Esophagus muscularis mucosa (tissue), 4 donors: ENCODE data around the gene FREM1. TPM values are rescaled to one million over a fixed set of nuclear protein-coding genes. Genes with fewer than 3 reads are reported as not detected.

Experiments used
- DNase-seq: peaks from one replicate; pipeline ENCODE4 v3.0.0-alpha.2; 2017; ENCODE audit errors: extremely low spot score
- H3K27ac ChIP-seq, 4 donors: fragments of 200-600 bp; sonication (generic); replicated peaks in 1 of 4; 1 replicate in 3 of 4; 2 replicates in 1 of 4; pipeline ENCODE4 v1.5.1; 2016 to 2019; ENCODE audit warnings: mild to moderate bottlenecking in 1 of 4
- H3K27me3 ChIP-seq, 4 donors: fragments of 200-600 bp; sonication (generic); one replicate each; pipeline versions ENCODE4 v1.5.1 to v1.6.0; 2016 to 2019
- H3K36me3 ChIP-seq, 4 donors: fragments of 200-600 bp; sonication (generic); one replicate each; pipeline ENCODE4 v1.5.1; 2016 to 2019
- H3K4me1 ChIP-seq, 4 donors: fragments of 200-600 bp; sonication (generic); one replicate each; pipeline ENCODE4 v1.5.1; 2016 to 2019
- H3K4me3 ChIP-seq, 4 donors: fragments of 200-600 bp; sonication (generic); 1 replicate in 2 of 4; 2 replicates in 2 of 4; pipeline ENCODE4 v1.5.1; 2016 to 2019; ENCODE audit warnings: mild to moderate bottlenecking in 4 of 4, moderate library complexity in 1 of 4
- H3K9me3 ChIP-seq, 4 donors: fragments of 200-600 bp; sonication (generic); 1 replicate in 3 of 4; 2 replicates in 1 of 4; pipeline ENCODE4 v1.5.1; 2016 to 2019
- CTCF ChIP-seq, 3 experiments: fragments of 200-600 bp in 2 of 3; fragments of 450-650 bp in 1 of 3; sonication (generic) in 2 of 3; IDR thresholded peaks; one replicate each; pipeline ENCODE4 v1.5.1; 2017 to 2019; ENCODE audit warnings: antibody characterized with exemption in 3 of 3, mild to moderate bottlenecking in 2 of 3, moderate library complexity in 1 of 3
- EP300 ChIP-seq: sonication (generic); formaldehyde crosslinking; IDR thresholded peaks from one replicate; pipeline ENCODE4 v1.6.1; 2017; ENCODE audit warnings: antibody characterized with exemption
- POLR2A ChIP-seq: fragments of 450-650 bp; IDR thresholded peaks from one replicate; pipeline ENCODE4 v1.6.1; 2017; ENCODE audit warnings: antibody characterized with exemption, moderate library complexity, mild to moderate bottlenecking, low read depth
- POLR2AphosphoS5 ChIP-seq, 2 donors: sonication (generic); formaldehyde crosslinking; IDR thresholded peaks; one replicate each; pipeline ENCODE4 v1.6.1; 2017; ENCODE audit warnings: antibody characterized with exemption in 2 of 2
- WGBS: methylation state at CpG from one replicate; pipeline ENCODE4 v1.1.5; 2018; 5-methylcytosine and 5-hydroxymethylcytosine counted together
- intact Hi-C: fragments of 100-400 bp; cut with DNase I; formaldehyde crosslinking; loops from one replicate; pipeline ENCODE4 v1.15.1; 2023
- total RNA-seq, 4 donors: library from RNA; depleted of rRNA; stranded (reverse); fragments of >200 nt; gene quantifications; one replicate each; pipeline versions ENCODE4 v1.1.0 to v1.2.1, GENCODE V29; 2016

The FREM1 gene
- total RNA-seq, 4 donors from 2014 or later = 0.58 to 3.5 (median 1.9) TPM

GRCh38 chr9:14766299-14766698 is 143.9 kb downstream of the FREM1 start:
- H3K36me3 ChIP-seq = no peaks in the 10 kb centered on the region
- no peak overlapping the region for H3K27ac ChIP-seq
- DNase-seq = no peak
- no peaks in the 10 kb centered on the region for H3K9me3 ChIP-seq
- intact Hi-C loops = no loop called here
- TF ChIP-seq POLR2AphosphoS5 (IDR thresholded peaks at IDR 0.05) = no peak
- TF ChIP-seq EP300 = no peak
- TF ChIP-seq CTCF (IDR thresholded peaks at IDR 0.05) = no peak
- TF ChIP-seq POLR2A = no peak
- H3K27me3 ChIP-seq = no peaks in the 10 kb centered on the region
- H3K4me1 ChIP-seq = peaks cover 0 to 4% (median 0%) of the 10 kb centered on the region in 4 donors
- H3K4me3 ChIP-seq = no peak overlapping the region
- WGBS = 85% methylated on average over 5 of the region's 6 CpGs

DNA sequence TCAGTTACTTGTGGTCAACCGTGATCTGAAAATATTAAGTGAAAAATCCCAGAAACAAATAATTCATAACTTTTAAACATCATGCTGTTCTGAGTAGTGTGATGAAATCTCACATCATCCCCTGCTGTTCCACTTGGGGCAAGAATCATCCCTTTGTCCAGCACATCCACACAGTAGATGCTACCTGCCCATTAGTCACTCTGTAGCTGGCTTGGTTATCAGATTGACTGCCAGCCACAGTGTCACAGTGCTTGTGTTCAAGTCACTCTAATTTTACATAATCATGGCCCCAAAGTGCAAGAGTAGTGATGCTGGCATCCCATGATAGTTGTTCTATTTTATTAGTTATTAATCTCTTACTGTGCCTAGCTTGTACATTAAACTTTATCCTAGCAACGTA is 148.6 kb downstream of the FREM1 start:
- Histone ChIP-seq H3K27me3 (no peaks in the 10 kb centered on the region), H3K4me3 (no peak overlapping the region), H3K27ac (no peak overlapping the region), H3K9me3 (no peaks in the 10 kb centered on the region), H3K36me3 (no peaks in the 10 kb centered on the region), H3K4me1 (no peaks in the 10 kb centered on the region)
- no peak for TF ChIP-seq CTCF (IDR thresholded peaks at IDR 0.05)
- no peak for TF ChIP-seq POLR2AphosphoS5 (IDR thresholded peaks at IDR 0.05)
- no peak for TF ChIP-seq POLR2A
- no peak for TF ChIP-seq EP300
- intact Hi-C loops = no loop called here
- WGBS = 88% methylated on average over 2 of the region's 2 CpGs
- no peak for DNase-seq

GRCh38 chr9:14760060-14760459 is 150.2 kb downstream of the FREM1 start:
- no peaks in the 10 kb centered on the region for H3K9me3 ChIP-seq
- H3K4me1 ChIP-seq = no peaks in the 10 kb centered on the region
- no peaks in the 10 kb centered on the region for H3K36me3 ChIP-seq
- intact Hi-C loops = no loop called here
- H3K4me3 ChIP-seq = no peak overlapping the region
- no peaks in the 10 kb centered on the region for H3K27me3 ChIP-seq
- TF ChIP-seq POLR2A (no peak), CTCF (IDR thresholded peaks at IDR 0.05) (no peak), EP300 (no peak), POLR2AphosphoS5 (IDR thresholded peaks at IDR 0.05) (no peak)
- 0% methylated on average over 1 of the region's 1 CpG for WGBS
- DNase-seq = no peak
- H3K27ac ChIP-seq = no peak overlapping the region

DNA sequence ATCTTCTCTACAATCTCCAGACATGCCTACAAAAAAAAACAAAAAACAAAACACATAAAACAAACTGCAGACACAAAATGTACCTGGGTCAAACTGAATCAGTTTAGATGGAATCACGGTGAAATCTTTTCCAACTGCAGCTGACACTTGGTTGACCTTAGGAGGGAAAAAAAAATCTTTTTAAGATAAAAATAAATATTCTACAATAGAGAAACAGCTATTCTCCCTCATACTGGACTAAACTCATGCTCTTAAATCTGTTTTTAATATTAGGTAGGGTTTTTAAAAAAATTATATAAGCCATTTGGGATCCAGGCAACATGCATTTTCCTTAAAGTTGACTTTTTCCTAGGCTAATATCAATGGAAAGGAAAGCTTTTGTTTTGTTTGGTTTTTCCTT is 153.9 kb downstream of the FREM1 start:
- 76% methylated on average over 1 of the region's 1 CpG for WGBS
- Histone ChIP-seq H3K9me3 (no peaks in the 10 kb centered on the region), H3K27ac (no peak overlapping the region), H3K36me3 (no peaks in the 10 kb centered on the region), H3K4me3 (no peak overlapping the region), H3K4me1 (no peaks in the 10 kb centered on the region), H3K27me3 (no peaks in the 10 kb centered on the region)
- DNase-seq = no peak
- TF ChIP-seq POLR2A (no peak), POLR2AphosphoS5 (IDR thresholded peaks at IDR 0.05) (no peak), CTCF (IDR thresholded peaks at IDR 0.05) (no peak), EP300 (no peak)
- intact Hi-C loops = no loop called here

- no peaks in the 10 kb centered on the region for H3K36me3 ChIP-seq
- no peak for DNase-seq
- no peaks in the 10 kb centered on the region for H3K4me1 ChIP-seq
- 100% methylated on average over 1 of the region's 1 CpG for WGBS
- no peaks in the 10 kb centered on the region for H3K9me3 ChIP-seq
- TF ChIP-seq POLR2AphosphoS5 (IDR thresholded peaks at IDR 0.05) (no peak), CTCF (IDR thresholded peaks at IDR 0.05) (no peak), POLR2A (no peak), EP300 (no peak)
- intact Hi-C loops = no loop called here
- no peak overlapping the region for H3K27ac ChIP-seq
- no peaks in the 10 kb centered on the region for H3K27me3 ChIP-seq
- no peak overlapping the region for H3K4me3 ChIP-seq
Observed at GRCh38 chr9:14752871-14753270, 157.4 kb downstream of the FREM1 start.
